Measurements from ENCODE around the gene P2RY11. TPM values are rescaled to one million over a fixed set of nuclear protein-coding genes. Genes with fewer than 3 reads are reported as not detected.

Gene P2RY11
- total RNA-seq, 1 experiment from 2014 or later, result 43.8 TPM

GRCh38 chr19:10084803-10085202 is 26.7 kb upstream of the P2RY11 start:
- Histone ChIP-seq H4K20me1 (ENCODE audit: insufficient read depth) (no peaks in the 10 kb centered on the region), H3K27me3 (ENCODE audit: insufficient read depth, low read length) (no peaks in the 10 kb centered on the region), H3K4me1 (ENCODE audit: control insufficient read depth in 1 of 2, insufficient read depth in 2 of 2, low read length in 2 of 2) (peaks cover 0 to 14% of the 10 kb centered on the region in 2 experiments; a peak in 2 of 4 replicates), H3K9me3 (ENCODE audit: control insufficient read depth in 1 of 2, insufficient read depth in 1 of 2, low read depth in 1 of 2, low read length in 2 of 2) (no peaks in the 10 kb centered on the region), H3K36me3 (ENCODE audit: control insufficient read depth in 1 of 2, insufficient read depth in 2 of 2, low read length in 2 of 2) (no peaks in the 10 kb centered on the region), H3K79me2 (ENCODE audit: insufficient read depth, low read length) (no peaks in the 10 kb centered on the region), H3K4me3 (replicated peaks in 1 of 2; ENCODE audit: low read depth in 1 of 2, low read length in 2 of 2) (no peak overlapping the region), H3K9me2 (ENCODE audit: insufficient read depth) (no peaks in the 10 kb centered on the region), H3K4me2 (ENCODE audit: low read length) (no peak overlapping the region), H2AFZ (ENCODE audit: low read depth, low read length, poor library complexity, severe bottlenecking) (no peak overlapping the region), H3K27ac (ENCODE audit: low read depth, low read length) (no peak overlapping the region), H3K9ac (ENCODE audit: low read length) (no peak overlapping the region)
- no peak for ATAC-seq
- ChIA-PET RAD21 (ENCODE audit: low non-redundant PET in 1 of 2, low total read pairs in 2 of 2, uncharacterized antibody in 2 of 2, unreplicated experiment in 2 of 2) (no interaction called here), CTCF (no interaction called here), POLR2A (no interaction called here)
- DNase-seq (ENCODE audit: low read depth, low spot score), result no peak
- TF ChIP-seq ZNF274 (IDR thresholded peaks at IDR 0.05; ENCODE audit: low read depth, low read length) (no peak), EZH2 (IDR thresholded peaks at IDR 0.05) (no peak), EZH2phosphoT487 (IDR thresholded peaks at IDR 0.05; ENCODE audit: borderline replicate concordance) (no peak), EGR1 (IDR thresholded peaks at IDR 0.05; ENCODE audit: low read depth) (no peak), RAD21 (IDR thresholded peaks at IDR 0.05; ENCODE audit: low read depth) (no peak), POLR2A (IDR thresholded peaks at IDR 0.05; ENCODE audit: borderline replicate concordance, extremely low read depth, insufficient read depth, insufficient read length) (no peak), SP1 (IDR thresholded peaks at IDR 0.05; ENCODE audit: low read depth) (no peak), ZFX (IDR thresholded peaks at IDR 0.05) (no peak), CTCF (IDR thresholded peaks at IDR 0.05 in 2 of 3, conservative IDR thresholded peaks at IDR 0.05 in 1 of 3; ENCODE audit: borderline replicate concordance in 1 of 3, insufficient read depth in 1 of 3, low read depth in 2 of 3, low read length in 2 of 3) (no peak)
- no TSS peak for BruUV-seq (replicated peaks)
- intact Hi-C loops (cut with micrococcal nuclease), result no loop called here
